HG03108 (cell line): ENCODE measurements around the gene FBXL19.
"Not testable (repeated sequence)": the region's sequence is repeated elsewhere in the genome, so short reads cannot be mapped to it uniquely, and the experiment has no call there.

ENCODE experiments used
- ATAC-seq: cut with Tn5 transposase; IDR thresholded peaks from one replicate; pipeline ENCODE4 v1.9.1; 2021; ENCODE audit warnings: moderate library complexity; ENCODE audit not compliant: unreplicated experiment

FBXL19 gene

GRCh38 chr16:30921748-30922419 lies 1.5 kb upstream of the FBXL19 start:
- peak; percentile 1 for ATAC-seq

- ATAC-seq, result peak; percentile 63
Measured at GRCh38 chr16:30922420-30922959, 882 bp upstream of the FBXL19 start.

GRCh38 chr16:30922960-30923535 lies 324 bp upstream of the FBXL19 start:
- peak; percentile 66 for ATAC-seq

GRCh38 chr16:30924076-30924912 lies 922 bp downstream of the FBXL19 start:
- ATAC-seq, result no peak

GRCh38 chr16:30924913-30925631 lies 1.7 kb downstream of the FBXL19 start:
- ATAC-seq, result no peak

GRCh38 chr16:30925632-30925987 lies 2.2 kb downstream of the FBXL19 start:
- no peak for ATAC-seq

- ATAC-seq, result no peak
Measured at GRCh38 chr16:30925995-30926811, 2.8 kb downstream of the FBXL19 start.

GRCh38 chr16:30926937-30927788 lies 3.8 kb downstream of the FBXL19 start:
- ATAC-seq, result no peak

- ATAC-seq, result no peak
Measured at GRCh38 chr16:30927789-30928378, 4.5 kb downstream of the FBXL19 start.

- no peak for ATAC-seq
Measured at GRCh38 chr16:30928390-30928789, 5.0 kb downstream of the FBXL19 start.

- no peak for ATAC-seq
Measured at GRCh38 chr16:30929167-30929566, 5.8 kb downstream of the FBXL19 start.

- ATAC-seq, result no peak
Measured at GRCh38 chr16:30930160-30930571, 6.8 kb downstream of the FBXL19 start.

GRCh38 chr16:30931068-30931650 lies 7.8 kb downstream of the FBXL19 start:
- ATAC-seq, result no peak

- no peak for ATAC-seq
Measured at GRCh38 chr16:30934827-30935557, 11.6 kb downstream of the FBXL19 start.

GRCh38 chr16:30937692-30938091 lies 14.3 kb downstream of the FBXL19 start:
- ATAC-seq, result no peak

- ATAC-seq, result not testable (repeated sequence)
Measured at GRCh38 chr16:30939571-30939970, 16.2 kb downstream of the FBXL19 start.

- ATAC-seq, result peak; percentile 88
Measured at GRCh38 chr16:30941600-30942425, 18.4 kb downstream of the FBXL19 start.
